H1 (cell line): ENCODE data around the gene MRPL50. TPM values are rescaled to one million over a fixed set of nuclear protein-coding genes. Genes with fewer than 3 reads are reported as not detected.

ENCODE experiments used
- JUN ChIP-seq: IDR thresholded peaks from 2 replicates; pipeline ENCODE4 v1.6.1; 2011; ENCODE audit warnings: low read depth, mild to moderate bottlenecking, improper control_type of control experiment, low read length
- PHF8 ChIP-seq: fragments of 200-600 bp; sonication (generic); conservative IDR thresholded peaks from 2 replicates; pipeline ENCODE4 v1.7.1; 2012; ENCODE audit warnings: low read depth, mild to moderate bottlenecking, inconsistent platforms, low read length, moderate library complexity
- POLR2AphosphoS5 ChIP-seq: IDR thresholded peaks from 2 replicates; pipeline ENCODE4 v1.6.1; 2011; ENCODE audit warnings: low read depth, low read length
- YY1 ChIP-seq: IDR thresholded peaks from 2 replicates; pipeline ENCODE4 v1.6.1; 2011; ENCODE audit warnings: low read depth, mild to moderate bottlenecking, low read length
- polyA plus RNA-seq, 7 experiments: library from polyadenylated mRNA; depleted of rRNA in 3 of 7; stranded (reverse) in 5 of 7; unstranded in 2 of 7; fragments of >200 nt in 5 of 7; fragments of 200-250 nt in 2 of 7; gene quantifications; 1 replicate in 5 of 7; 2 replicates in 1 of 7; 4 replicates in 1 of 7; pipeline versions ENCODE4 v1.2.1 to v1.2.3, GENCODE V29; 2011 to 2013; ENCODE audit warnings: missing spikeins in 2 of 7, mixed read lengths in 2 of 7
- total RNA-seq: library from RNA; stranded (reverse); fragmentation: NEBNext Ultra II Directional; extraction: Animal tissue kit (Norgen Biotek cat#: 25700); gene quantifications from 2 replicates; pipeline ENCODE4 v1.2.1, GENCODE V29; 2021

Gene MRPL50
- total and polyA plus RNA-seq, 2 of the 8 experiments (the other 6 are each of a cell fraction or from before 2014, with no cell fraction given): 17.8 to 25.1 TPM

- no peak for TF ChIP-seq PHF8
- no peak for TF ChIP-seq POLR2AphosphoS5
- TF ChIP-seq YY1: no peak
- TF ChIP-seq JUN: no peak
Measured at GRCh38 chr9:101394687-101395086, 3.7 kb downstream of the MRPL50 start (continued).
